ENCODE measurements around the gene GNG11.
"Not testable (repeated sequence)": the region's sequence is repeated elsewhere in the genome, so short reads cannot be mapped to it uniquely, and the experiment has no call there.

The GNG11 gene

DNA sequence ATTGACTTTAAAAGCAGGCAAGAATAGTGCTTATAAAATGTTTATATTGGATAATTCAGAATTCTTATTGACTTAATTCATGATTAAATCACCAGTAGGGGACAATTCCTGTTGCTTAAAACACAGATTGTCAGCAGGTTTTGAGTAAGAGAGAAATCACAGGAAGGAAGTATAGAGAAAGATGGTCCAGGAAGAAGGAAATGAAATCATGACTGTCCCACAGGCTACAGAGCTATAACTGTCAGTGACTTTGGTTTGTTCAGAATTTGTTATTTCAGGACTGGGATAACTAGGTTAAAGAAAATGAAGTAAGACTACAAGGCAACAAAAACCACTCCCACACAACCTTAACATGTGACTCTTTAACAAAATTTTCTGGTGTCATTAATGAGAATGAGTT is 8.3 kb upstream of the GNG11 start:
- no peaks in the 10 kb centered on the region for H3K27me3 ChIP-seq (ENCODE audit: control insufficient read depth, low read length)
- H3K79me2 ChIP-seq (ENCODE audit: control insufficient read depth, low read length), result no peaks in the 10 kb centered on the region
- no peaks in the 10 kb centered on the region for H3K9me2 ChIP-seq (replicated peaks; ENCODE audit: control insufficient read depth, low read length)
- no peak overlapping the region for H3K4me3 ChIP-seq (ENCODE audit: low read length)
- no peak overlapping the region for H3K27ac ChIP-seq (ENCODE audit: low read depth, low read length)
- H3K4me2 ChIP-seq (ENCODE audit: low read length), result no peak overlapping the region
- H3K9me3 ChIP-seq (ENCODE audit: control insufficient read depth, insufficient read depth, low read length), result peaks cover 4% of the 10 kb centered on the region; the same call in 1 of the 2 replicates
- H4K20me1 ChIP-seq (ENCODE audit: control insufficient read depth, insufficient read depth, low read depth, low read length), result no peaks in the 10 kb centered on the region
- no peak for TF ChIP-seq EZH2phosphoT487 (IDR thresholded peaks at IDR 0.05; ENCODE audit: borderline replicate concordance, low read length)
- no peaks in the 10 kb centered on the region for H3F3A ChIP-seq (ENCODE audit: control insufficient read depth, insufficient read depth)
- no peaks in the 10 kb centered on the region for H3K36me3 ChIP-seq (ENCODE audit: control insufficient read depth, low read length)
- peaks cover 12% of the 10 kb centered on the region for H3K4me1 ChIP-seq (ENCODE audit: control insufficient read depth, low read length)

- Histone ChIP-seq H3K9me2 (replicated peaks; ENCODE audit: control insufficient read depth, low read length) (no peaks in the 10 kb centered on the region), H3K4me2 (ENCODE audit: low read length) (no peak overlapping the region), H3K9me3 (ENCODE audit: control insufficient read depth, insufficient read depth, low read length) (peaks cover 4% of the 10 kb centered on the region; the same call in 1 of the 2 replicates), H3K27ac (ENCODE audit: low read depth, low read length) (no peak overlapping the region), H3K79me2 (ENCODE audit: control insufficient read depth, low read length) (no peaks in the 10 kb centered on the region), H3K4me1 (ENCODE audit: control insufficient read depth, low read length) (peaks cover 12% of the 10 kb centered on the region), H3K27me3 (ENCODE audit: control insufficient read depth, low read length) (no peaks in the 10 kb centered on the region), H3K4me3 (ENCODE audit: low read length) (no peak overlapping the region), H4K20me1 (ENCODE audit: control insufficient read depth, insufficient read depth, low read depth, low read length) (no peaks in the 10 kb centered on the region), H3K36me3 (ENCODE audit: control insufficient read depth, low read length) (no peaks in the 10 kb centered on the region), H3F3A (ENCODE audit: control insufficient read depth, insufficient read depth) (no peaks in the 10 kb centered on the region)
- TF ChIP-seq, protein P1, sequence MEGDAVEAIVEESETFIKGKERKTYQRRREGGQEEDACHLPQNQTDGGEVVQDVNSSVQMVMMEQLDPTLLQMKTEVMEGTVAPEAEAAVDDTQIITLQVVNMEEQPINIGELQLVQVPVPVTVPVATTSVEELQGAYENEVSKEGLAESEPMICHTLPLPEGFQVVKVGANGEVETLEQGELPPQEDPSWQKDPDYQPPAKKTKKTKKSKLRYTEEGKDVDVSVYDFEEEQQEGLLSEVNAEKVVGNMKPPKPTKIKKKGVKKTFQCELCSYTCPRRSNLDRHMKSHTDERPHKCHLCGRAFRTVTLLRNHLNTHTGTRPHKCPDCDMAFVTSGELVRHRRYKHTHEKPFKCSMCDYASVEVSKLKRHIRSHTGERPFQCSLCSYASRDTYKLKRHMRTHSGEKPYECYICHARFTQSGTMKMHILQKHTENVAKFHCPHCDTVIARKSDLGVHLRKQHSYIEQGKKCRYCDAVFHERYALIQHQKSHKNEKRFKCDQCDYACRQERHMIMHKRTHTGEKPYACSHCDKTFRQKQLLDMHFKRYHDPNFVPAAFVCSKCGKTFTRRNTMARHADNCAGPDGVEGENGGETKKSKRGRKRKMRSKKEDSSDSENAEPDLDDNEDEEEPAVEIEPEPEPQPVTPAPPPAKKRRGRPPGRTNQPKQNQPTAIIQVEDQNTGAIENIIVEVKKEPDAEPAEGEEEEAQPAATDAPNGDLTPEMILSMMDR (IDR thresholded peaks at IDR 0.05; ENCODE audit: low read depth, low read length, poor library complexity, severe bottlenecking), result no peak
- TF ChIP-seq EZH2phosphoT487 (IDR thresholded peaks at IDR 0.05; ENCODE audit: borderline replicate concordance, low read length), result no peak
These were observed 6.9 kb upstream of the GNG11 start for GRCh38 chr7:93914581-93915066.

- not testable (repeated sequence) for H3K4me3 ChIP-seq (ENCODE audit: low read length); H3F3A ChIP-seq (ENCODE audit: control insufficient read depth, insufficient read depth); H3K4me2 ChIP-seq (ENCODE audit: low read length); H4K20me1 ChIP-seq (ENCODE audit: control insufficient read depth, insufficient read depth, low read depth, low read length); H3K36me3 ChIP-seq (ENCODE audit: control insufficient read depth, low read length); H3K27me3 ChIP-seq (ENCODE audit: control insufficient read depth, low read length); H3K9me3 ChIP-seq (ENCODE audit: control insufficient read depth, insufficient read depth, low read length); H3K9me2 ChIP-seq (replicated peaks; ENCODE audit: control insufficient read depth, low read length); H3K79me2 ChIP-seq (ENCODE audit: control insufficient read depth, low read length); H3K27ac ChIP-seq (ENCODE audit: low read depth, low read length)
- H3K4me1 ChIP-seq (ENCODE audit: control insufficient read depth, low read length), result peaks cover 13% of the 10 kb centered on the region
These were observed 6.2 kb upstream of the GNG11 start for GRCh38 chr7:93915206-93915842.

DNA sequence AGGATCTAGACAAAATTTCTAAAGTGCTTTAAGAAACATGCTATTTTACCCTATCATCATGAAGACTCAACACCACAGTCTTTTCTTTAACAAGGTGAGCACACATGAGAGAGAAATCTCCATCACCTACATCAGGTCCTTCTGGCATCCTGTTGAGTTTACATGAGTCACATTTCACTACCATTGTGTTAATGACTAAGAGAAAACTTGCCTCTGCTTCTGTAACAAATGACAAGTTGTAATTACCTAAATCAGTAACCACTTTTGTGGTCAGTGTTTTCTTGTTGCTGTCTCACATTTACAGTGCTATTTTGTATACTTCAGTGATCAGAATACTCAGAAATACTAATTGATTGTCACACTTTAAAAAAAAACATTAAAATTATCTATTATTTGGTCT is 5.6 kb upstream of the GNG11 start:
- H3F3A ChIP-seq (ENCODE audit: control insufficient read depth, insufficient read depth); H3K4me3 ChIP-seq (ENCODE audit: low read length); H3K4me2 ChIP-seq (ENCODE audit: low read length); H3K79me2 ChIP-seq (ENCODE audit: control insufficient read depth, low read length); H3K27me3 ChIP-seq (ENCODE audit: control insufficient read depth, low read length); H4K20me1 ChIP-seq (ENCODE audit: control insufficient read depth, insufficient read depth, low read depth, low read length); H3K27ac ChIP-seq (ENCODE audit: low read depth, low read length); H3K9me2 ChIP-seq (replicated peaks; ENCODE audit: control insufficient read depth, low read length); H3K9me3 ChIP-seq (ENCODE audit: control insufficient read depth, insufficient read depth, low read length); H3K36me3 ChIP-seq (ENCODE audit: control insufficient read depth, low read length): not testable (repeated sequence)
- H3K4me1 ChIP-seq (ENCODE audit: control insufficient read depth, low read length), result peaks cover 18% of the 10 kb centered on the region

DNA sequence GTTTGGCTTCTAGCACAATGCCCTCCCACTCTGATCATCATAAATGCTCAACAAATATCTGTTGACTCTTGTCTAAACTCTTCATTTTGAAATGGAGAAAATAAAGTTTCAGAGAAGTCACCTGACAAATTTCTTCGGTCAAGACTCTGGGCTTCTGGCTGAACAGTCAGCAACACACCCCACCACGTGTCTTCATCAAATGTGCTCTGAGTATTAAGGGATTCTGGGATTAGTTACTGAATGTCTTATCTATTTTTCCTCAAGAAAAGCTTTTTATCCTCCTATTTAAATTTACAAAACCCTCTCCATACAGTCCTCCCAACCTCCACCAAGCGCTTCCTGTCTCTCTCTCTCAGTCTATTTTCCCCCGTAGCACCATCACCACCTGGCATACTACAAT is 5.2 kb upstream of the GNG11 start:
- H3K36me3 ChIP-seq (ENCODE audit: control insufficient read depth, low read length); H3K27ac ChIP-seq (ENCODE audit: low read depth, low read length); H4K20me1 ChIP-seq (ENCODE audit: control insufficient read depth, insufficient read depth, low read depth, low read length); H3F3A ChIP-seq (ENCODE audit: control insufficient read depth, insufficient read depth); H3K9me3 ChIP-seq (ENCODE audit: control insufficient read depth, insufficient read depth, low read length); H3K4me2 ChIP-seq (ENCODE audit: low read length); H3K27me3 ChIP-seq (ENCODE audit: control insufficient read depth, low read length); H3K4me3 ChIP-seq (ENCODE audit: low read length); H3K79me2 ChIP-seq (ENCODE audit: control insufficient read depth, low read length); H3K9me2 ChIP-seq (replicated peaks; ENCODE audit: control insufficient read depth, low read length): not testable (repeated sequence)
- peaks cover 23% of the 10 kb centered on the region for H3K4me1 ChIP-seq (ENCODE audit: control insufficient read depth, low read length)

All from DOHH2 (cell line).